ENCODE measurements around the gene SLC10A4.
"Not testable (repeated sequence)": the region's sequence is repeated elsewhere in the genome, so short reads cannot be mapped to it uniquely, and the experiment has no call there.

SLC10A4 gene, protein sequence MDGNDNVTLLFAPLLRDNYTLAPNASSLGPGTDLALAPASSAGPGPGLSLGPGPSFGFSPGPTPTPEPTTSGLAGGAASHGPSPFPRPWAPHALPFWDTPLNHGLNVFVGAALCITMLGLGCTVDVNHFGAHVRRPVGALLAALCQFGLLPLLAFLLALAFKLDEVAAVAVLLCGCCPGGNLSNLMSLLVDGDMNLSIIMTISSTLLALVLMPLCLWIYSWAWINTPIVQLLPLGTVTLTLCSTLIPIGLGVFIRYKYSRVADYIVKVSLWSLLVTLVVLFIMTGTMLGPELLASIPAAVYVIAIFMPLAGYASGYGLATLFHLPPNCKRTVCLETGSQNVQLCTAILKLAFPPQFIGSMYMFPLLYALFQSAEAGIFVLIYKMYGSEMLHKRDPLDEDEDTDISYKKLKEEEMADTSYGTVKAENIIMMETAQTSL

DNA sequence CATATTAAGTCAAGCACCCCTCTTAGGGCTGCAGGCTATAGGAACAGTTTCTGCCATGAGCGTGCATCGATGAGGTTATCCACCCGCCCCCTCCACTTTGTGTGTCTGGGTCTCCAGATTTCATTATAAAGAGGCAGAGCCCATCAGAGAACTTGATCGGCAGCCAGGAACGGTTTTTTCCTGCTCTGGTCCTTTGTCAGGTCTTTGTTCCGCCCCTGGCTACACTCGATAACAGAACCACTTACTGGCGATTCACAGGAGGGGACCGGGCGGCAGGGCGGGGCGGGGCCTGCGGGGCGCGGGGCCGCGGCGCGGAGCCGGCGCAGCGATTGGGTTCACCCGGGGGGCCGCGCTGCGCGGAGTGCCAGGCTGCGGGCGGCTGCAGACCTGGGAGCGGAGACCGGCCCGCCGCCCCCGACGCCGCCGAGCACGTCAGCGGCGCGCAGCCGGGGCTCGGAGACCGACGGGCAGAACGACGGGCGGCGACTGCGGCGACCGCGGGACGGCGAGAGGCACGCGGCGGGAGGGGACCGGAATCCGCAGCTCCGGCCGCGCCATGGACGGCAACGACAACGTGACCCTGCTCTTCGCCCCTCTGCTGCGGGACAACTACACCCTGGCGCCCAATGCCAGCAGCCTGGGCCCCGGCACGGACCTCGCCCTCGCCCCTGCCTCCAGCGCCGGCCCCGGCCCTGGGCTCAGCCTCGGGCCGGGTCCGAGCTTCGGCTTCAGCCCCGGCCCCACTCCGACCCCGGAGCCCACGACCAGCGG lies at the start of gene SLC10A4:
Gene SLC10A4, plus strand, starts transcription at position 338 of the 771 bp plus-strand sequence. Its CDS starts 219 bp downstream, at position 557.
- no peak for DNase-seq (ENCODE audit: low read depth)

DNA sequence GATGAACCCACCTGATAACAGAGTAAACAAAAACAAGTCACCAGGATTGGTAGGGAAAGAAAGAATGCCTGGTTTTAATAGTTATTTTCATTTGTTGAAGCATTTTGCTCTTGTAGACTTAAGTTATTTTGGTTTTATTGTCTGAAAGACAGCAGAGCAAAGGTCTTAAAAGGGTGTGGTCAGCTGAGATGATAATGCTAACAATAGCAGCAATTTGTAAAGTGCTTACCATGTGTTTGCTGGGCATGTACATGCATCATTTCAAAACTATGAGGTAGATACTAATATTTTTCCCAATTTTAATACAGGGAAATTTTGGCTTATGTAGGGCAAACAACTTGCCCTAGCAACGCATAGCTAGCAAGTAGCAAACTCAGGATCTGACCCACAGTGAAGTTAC lies 46.8 kb upstream of the SLC10A4 start:
- no peak for DNase-seq (ENCODE audit: low read depth)

DNA sequence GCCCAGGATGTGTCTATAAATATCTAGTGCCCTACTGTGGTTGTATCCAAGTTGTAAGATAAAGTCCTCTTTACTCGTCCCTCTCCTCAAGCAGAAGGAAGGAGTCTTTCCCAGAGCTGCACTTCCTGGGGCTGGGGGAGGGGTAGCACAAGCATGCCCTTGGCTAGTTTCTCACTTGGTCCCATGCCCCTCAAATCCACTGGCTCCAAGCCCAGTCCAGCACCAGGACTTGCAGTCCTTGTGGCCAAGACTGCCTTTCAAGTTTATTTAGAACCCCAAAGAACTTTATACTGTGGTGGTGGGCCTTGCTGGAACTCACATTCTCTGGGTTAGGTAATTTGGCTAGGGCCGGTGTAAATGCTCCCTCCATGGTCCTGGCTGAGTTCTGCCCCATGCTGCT lies 43.2 kb upstream of the SLC10A4 start:
- DNase-seq (ENCODE audit: low read depth) = peak; percentile 41

DNA sequence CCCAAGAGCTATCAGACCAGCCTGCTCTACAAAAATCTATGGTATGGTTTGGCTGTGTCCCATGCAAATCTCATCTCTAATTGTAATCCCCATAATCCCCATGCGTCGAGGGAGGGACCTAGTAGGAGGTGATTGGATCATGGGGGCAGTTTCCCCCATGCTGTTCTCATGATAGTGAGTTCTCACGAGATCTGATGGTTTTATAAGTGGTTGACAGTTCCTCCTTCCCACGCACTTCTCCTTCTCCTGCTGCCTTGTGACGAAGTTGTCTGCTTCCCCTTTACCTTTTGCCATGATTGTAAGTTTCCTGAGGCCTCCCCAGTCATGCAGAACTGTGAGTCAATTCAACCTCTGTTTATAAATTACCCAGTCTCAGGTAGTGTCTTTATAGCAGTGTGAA lies 42.2 kb upstream of the SLC10A4 start:
- not testable (repeated sequence) for DNase-seq (ENCODE audit: low read depth)

DNA sequence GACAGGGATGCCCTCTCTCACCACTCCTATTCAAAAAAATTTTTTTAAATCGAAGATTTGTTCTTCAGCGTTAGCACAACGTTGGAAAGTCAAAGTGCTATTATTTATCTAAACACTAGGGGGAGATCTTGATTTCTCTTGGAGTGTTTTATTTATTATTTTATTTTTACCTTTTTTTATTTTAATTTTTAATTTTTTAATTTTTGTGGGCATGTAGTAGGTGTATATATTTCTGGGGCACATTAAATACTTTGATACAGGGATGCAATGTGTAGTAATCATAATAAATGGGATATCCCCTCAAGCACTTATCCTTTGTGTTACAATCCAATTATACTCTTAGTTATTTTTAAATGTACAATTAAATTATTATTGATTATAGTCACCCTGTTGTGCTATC lies 37.4 kb upstream of the SLC10A4 start:
- peak; percentile 6 for DNase-seq (ENCODE audit: low read depth)

DNA sequence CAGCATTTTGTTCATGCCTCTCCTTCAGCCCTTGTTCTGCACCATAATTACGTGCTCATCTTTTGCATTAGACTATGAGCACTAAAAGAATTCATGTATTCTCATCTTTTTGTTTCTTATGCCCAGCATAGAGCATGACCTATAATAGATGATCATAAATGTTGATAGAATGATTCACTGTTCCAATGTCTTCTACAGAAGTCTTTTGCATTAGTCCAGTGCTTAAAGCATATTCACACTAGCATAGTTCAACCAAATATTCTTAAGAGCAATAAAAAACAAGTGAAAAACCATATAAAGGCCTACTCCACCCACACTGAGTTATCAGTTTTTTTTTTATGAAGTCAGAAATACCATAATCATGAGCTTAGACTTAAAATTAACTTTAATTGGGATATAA lies 36.5 kb upstream of the SLC10A4 start:
- no peak for DNase-seq (ENCODE audit: low read depth)

DNA sequence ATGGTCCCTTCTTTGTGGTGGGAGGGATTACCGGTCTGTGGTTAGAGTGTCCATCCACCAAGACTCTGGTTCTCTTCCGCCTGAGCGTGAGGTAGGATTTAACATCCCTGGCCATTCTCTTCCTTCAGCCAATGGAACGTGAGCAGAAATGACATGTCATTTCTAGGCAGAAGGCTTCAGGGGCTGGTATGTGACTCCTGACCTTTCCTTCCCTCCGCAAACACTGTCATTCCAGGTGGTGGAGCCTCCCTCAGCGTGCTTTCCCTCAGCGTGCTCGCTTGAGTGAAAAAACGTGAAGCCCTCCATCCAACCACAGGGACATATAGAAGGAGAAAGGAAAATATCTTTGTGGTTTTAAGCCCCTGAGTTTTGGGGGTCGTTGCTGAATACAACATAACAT lies 34.0 kb upstream of the SLC10A4 start:
- DNase-seq (ENCODE audit: low read depth) = no peak

DNA sequence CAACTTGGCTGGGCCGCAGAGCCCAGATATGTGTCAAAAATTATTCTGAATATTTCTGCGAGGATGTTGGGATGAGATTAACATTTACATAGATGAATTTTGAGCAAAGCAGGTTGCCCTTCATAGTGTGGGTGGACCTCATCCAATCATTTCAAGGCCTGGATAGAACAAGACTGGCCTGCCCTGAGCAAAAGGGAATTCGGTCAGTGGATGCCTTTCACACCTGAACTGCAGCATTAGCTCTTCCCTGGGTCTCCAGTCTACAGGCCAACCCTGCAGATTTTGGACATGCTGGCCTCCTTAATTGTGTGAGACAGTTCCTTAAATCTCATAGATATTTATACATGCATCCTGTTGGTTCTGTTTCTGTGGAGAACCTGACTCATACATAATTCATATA lies 32.4 kb upstream of the SLC10A4 start:
- no peak for DNase-seq (ENCODE audit: low read depth)

DNA sequence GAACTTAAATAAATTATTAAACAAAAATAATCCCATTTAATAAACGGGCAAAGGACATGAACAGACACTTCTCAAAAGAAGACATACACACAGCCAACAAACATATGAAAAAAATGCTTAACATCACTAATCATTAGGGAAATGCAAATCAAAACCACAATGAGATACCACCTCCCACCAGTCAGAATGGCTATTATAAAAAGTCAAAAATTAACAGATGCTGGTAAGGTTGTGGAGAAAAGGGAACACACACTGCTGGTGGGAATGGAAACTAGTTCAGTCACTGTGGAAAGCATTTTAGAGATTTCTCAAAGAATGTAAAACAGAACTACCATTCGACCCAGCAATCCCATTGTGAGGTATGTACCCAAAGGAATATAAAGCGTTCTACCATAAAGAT lies 31.5 kb upstream of the SLC10A4 start:
- DNase-seq (ENCODE audit: low read depth) = not testable (repeated sequence)

DNA sequence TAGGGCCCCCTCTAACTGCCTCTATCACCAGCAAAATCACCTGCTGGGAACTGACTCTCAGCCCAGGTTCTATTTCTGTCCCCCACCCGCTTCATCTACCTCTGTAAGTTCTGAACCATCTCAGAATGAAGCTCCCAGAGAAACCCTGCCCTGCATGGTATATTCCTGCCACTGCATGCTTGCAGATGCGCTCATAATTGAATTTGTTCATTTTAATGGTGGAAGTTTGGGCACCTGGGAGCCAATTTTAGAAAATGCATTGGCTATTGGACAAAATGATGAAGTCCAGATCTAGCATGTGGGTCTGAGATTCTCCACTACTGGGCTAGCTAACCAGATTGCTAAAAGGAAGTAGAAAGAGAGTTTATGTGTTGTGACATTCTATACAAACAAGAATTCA lies 28.6 kb upstream of the SLC10A4 start:
- DNase-seq (ENCODE audit: low read depth) = no peak

DNA sequence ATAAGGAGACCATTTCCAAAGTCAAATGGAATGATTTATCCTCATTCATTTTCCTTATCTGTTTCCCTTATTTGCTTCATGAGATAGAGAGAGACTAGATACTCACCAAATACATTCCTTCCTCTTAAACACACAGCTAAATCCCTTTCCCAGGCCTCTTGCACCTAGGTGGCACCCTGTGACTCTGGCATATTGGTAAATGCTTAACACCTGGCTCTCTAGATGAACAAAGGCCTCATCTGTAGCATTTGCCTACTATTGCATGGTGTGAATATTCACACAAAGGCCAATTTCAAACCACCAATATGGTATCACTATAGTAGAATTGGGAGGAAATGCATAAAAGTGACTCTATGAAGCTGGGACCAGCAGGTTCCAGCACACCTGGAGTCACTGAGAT lies 22.1 kb upstream of the SLC10A4 start:
- no peak for DNase-seq (ENCODE audit: low read depth)

DNA sequence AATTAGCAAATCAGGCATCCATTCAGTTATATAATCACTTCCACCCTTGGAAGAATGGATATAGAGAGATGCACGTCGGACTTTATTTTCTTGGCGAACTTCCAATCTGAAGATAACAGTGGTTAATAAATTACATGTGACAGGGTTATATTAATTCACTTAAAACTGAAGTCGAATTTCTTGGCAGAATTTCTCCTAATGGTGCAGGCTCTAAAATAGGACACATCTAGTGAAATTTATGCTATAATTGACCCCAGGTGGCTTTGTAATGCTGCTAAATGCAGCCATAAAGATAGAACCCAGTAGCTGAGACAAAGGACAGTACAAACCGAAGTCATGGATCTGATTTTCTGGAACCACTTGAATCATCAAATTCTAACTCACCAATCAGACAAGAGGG lies 20.8 kb upstream of the SLC10A4 start:
- DNase-seq (ENCODE audit: low read depth) = peak; percentile 16

DNA sequence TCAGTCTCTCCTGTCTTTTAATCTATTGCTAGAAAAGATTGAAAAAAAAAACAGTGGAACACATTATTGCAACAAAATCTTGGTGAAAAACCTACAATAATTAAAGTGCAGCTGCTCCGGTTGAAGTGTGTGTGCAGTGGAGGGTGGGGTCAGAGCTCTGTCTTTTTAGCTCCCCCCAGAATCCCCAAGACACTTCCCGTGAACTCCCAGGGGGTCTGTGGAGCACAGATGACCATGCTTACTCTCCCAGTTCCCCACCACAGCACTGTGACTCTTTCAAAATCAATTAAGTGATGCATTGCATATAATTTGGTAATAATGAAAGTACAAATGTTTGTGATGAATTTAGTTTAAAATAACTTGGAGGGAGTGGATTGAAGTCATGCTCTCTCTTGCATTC lies 15.7 kb upstream of the SLC10A4 start:
- DNase-seq (ENCODE audit: low read depth) = no peak

DNA sequence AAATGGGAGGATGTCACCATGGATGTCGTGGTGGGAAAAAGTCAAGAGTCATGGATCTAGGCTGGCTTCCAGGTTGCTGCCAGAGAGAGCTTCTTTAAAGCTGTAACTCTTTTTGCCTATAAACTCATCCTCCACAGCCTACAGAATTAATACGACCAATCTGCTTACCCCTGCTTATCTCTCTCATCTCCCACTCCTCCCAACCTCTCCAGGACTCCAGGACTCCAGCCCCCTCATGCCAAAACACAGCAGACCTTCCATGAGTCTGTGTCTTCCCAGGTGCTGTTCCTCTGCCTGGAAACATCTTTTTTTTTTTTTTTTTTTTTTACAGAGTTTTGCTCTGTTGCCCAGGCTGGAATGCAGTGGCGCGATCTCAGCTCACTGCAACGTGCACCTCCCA lies 15.3 kb upstream of the SLC10A4 start:
- DNase-seq (ENCODE audit: low read depth) = peak; percentile 39

DNA sequence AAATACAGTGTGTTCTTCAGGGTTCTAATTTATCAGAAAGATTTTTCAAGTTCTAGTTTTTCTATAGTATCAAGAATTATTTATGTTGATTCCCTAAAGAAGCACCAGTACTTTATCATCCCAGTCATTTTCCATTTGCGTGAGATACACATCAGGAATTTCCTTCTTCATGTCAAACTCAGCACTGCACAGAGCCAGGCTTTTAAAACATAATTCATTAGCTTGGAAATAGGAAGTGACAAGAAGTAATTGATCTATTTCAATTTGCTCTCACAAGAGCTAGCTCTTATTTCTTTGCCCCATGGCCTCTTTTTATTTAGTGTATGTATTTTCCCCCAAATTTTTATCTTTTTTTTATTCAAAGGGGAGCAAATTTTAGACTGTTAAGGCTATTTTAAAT lies 13.0 kb upstream of the SLC10A4 start:
- no peak for DNase-seq (ENCODE audit: low read depth)

DNA sequence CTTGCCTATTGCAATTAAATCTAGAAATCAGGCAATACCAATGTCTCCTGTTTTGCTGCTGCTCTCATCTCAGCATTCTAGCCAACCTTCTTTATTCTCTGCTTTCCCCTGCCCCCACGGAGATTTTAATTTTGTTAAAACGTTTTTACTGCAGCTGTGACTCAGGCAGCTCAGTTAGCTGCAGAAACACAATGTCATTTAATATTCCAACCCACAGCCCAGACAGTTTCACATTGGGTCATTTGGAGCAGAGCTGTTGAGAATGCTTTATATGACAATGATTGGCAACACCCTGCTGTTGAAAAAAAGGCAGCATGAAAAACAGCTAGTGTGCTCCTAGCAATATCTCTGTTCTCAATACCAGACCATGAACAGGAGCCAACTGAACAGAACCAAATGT lies 12.6 kb upstream of the SLC10A4 start:
- DNase-seq (ENCODE audit: low read depth) = peak; percentile 27

DNA sequence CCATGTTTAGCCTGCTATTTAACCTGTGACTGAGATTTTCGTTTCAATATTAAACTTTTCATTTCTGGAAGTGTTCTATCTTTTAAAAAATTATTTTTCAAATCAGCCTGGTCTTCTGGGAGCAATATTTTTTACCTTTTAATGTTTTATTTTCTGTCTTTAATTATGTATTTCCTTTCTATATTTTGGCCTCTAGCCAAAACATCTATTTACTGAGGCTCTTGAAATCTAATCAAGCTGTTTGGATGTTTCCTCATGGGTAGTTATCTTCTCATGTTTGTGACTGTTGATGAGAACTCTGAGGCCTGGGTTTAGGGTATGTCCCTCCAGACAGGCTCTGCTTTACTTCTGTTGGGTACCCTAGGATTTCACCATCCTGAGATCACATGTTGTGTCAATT lies 10.3 kb upstream of the SLC10A4 start:
- no peak for DNase-seq (ENCODE audit: low read depth)

DNA sequence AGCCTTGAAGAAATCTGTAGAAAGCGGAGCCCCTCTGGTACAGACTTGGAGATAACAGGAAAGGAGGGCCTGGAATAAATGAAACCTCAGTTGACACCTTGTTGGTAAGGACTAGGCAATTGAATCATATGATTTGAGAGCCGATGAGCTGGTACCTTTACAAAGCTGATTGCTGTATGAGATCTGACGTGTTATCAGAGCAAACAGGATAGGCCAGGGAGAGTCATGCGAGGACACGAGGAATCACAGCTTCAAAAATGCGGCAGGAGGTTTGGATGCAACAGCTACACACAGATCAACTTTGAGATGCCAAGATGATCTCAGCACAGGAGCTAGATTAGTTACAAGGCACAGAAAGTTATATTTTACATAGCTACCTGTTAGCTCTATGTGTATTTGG lies 7.4 kb upstream of the SLC10A4 start:
- no peak for DNase-seq (ENCODE audit: low read depth)

DNA sequence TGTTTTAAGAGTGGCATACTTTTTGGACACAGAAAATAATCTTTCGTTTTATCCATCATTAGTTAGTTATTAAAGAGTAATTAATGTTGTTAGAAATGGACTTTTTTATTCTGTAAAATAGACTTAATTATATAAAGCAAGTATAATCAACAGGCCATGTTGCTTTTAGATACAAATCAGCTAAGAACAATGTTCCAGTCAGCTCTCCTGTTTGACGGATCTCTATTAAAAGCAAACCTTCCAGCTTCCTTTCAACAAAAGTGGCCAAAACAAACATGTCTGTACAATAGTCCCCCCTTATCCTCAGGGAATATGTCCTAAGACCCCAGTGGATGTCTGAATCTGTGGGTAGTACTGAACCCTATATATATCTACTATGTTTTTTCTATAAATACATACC lies 4.9 kb upstream of the SLC10A4 start:
- DNase-seq (ENCODE audit: low read depth) = no peak

DNA sequence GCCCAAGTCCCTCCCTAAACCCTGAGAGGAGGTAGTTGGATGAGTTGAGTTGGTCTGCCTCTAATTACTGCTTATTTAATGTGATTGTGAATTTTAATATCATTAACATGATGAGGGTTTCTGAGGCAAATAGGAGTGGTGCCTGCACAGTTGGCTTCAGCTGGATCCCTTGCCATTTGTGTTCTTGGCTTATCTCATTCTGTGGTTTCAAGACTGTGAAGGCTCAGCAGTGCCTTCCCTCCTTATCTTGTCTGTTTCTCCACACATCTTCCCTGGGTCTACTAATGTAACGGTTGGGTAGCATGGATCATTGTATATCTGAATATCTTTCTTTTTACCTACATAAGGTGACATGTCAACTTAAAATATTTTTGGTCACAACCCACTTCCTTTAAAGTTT lies 1.6 kb upstream of the SLC10A4 start:
- no peak for DNase-seq (ENCODE audit: low read depth)

DNA sequence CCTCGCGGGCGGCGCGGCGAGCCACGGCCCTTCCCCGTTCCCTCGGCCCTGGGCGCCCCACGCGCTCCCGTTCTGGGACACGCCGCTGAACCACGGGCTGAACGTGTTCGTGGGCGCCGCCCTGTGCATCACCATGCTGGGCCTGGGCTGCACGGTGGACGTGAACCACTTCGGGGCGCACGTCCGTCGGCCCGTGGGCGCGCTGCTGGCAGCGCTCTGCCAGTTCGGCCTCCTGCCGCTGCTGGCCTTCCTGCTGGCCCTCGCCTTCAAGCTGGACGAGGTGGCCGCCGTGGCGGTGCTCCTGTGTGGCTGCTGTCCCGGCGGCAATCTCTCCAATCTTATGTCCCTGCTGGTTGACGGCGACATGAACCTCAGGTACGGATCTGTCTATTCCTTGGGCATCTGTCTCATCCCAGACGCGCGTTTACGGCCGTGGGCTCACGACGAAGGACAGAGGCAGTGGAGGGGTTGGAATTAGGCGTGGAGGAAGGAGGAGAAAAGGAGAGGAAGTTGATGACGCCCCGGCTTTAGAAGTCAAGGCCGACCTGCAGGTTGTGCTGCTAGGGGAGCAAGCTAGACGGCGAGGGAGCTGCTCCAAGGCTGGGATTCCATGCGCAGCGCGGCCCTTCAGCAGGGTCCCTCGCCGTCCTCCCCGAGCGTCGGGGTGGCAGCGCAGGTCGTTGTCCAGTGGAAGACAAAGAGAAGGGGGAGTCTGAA lies 792 bp downstream of the SLC10A4 start:
- no peak for DNase-seq (ENCODE audit: low read depth)

DNA sequence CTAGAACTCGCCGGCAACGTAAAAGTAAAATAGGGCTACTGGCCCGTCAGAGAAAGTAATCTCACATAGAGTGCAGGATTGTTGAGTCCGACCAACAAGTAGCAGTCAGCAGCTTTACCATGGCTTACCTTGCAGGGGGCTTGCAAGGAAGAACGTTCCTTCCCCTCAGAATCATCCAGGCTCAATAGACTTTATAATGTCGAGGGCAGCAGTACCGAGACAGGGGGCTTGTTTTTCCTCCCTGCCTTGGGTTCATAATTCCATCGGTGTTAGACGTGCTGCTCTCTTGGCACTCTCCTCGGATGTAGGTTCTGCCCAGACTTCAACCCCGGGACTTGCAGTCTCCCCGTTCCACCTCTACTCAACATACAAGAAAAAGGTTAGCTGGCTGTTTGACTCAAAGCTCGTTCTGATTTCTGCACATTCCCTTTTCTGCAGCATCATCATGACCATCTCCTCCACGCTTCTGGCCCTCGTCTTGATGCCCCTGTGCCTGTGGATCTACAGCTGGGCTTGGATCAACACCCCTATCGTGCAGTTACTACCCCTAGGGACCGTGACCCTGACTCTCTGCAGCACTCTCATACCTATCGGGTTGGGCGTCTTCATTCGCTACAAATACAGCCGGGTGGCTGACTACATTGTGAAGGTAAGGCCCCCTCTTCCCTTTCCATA lies 1.5 kb downstream of the SLC10A4 start:
- DNase-seq (ENCODE audit: low read depth) = no peak

Data from EH (cell line).